GM19193 (cell line): ENCODE results near the gene ADAMTS2.

ENCODE experiments used
- POLR2A ChIP-seq: IDR thresholded peaks from 4 replicates; pipeline ENCODE4 v1.6.1; 2011; ENCODE audit not compliant: insufficient read depth, insufficient read length; ENCODE audit errors: extremely low read depth

ADAMTS2 gene

DNA sequence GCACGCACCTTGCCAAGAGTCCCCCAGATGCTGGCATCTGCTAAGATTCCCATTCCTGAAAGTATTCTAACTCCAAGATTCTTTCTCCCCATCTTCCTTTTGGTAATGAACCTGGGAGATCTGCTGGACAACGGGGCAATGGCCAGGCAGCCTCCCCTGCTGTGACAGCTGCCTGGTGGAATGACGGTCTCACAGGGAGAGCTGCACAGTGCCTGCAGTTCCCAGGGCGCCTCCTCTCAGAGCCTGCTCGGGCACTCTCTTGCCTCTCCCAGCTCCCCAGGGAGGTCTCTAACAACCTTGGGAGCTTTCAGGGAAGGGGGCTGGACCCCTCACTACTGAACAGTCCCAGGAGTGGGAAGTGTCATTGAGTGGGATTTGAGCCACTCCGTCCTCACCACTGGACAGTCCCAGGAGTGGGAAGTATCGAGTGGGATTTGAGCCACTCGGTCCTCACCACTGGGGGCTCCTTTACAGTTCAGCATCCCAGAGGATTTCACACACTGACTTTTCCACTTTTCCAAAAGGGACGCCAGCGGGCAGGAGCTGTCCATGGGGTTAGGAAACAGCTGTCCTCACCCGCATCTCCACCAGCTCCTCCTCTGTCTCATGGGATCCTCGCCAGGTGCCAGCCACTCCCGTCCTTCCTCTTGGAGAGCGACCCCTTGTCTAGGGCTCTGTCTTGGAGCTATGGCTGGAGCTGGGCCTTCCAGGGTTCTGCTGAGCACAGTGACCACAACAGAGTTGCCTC is 65.7 kb downstream of the ADAMTS2 start:
- no peak for TF ChIP-seq POLR2A

DNA sequence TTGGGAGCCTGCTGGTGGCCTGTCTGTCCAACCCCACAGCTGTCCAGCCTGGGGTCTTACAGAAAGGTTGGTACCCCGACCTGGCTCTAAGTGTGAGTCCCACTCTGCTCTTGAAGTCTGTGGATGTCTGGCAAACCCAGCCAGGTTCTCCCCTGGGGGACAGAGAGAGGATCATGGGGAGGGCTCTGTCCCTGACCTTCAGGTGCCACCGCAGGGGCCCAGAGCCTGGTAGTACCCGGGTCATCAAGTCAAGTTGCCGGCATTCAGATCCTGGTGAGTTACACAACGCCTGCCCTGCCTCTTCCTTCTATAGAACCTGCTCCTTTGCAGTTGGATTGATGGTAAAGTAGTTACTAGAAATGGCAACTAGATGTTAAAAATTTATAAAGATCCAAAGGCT is 66.7 kb downstream of the ADAMTS2 start:
- TF ChIP-seq POLR2A, result no peak

DNA sequence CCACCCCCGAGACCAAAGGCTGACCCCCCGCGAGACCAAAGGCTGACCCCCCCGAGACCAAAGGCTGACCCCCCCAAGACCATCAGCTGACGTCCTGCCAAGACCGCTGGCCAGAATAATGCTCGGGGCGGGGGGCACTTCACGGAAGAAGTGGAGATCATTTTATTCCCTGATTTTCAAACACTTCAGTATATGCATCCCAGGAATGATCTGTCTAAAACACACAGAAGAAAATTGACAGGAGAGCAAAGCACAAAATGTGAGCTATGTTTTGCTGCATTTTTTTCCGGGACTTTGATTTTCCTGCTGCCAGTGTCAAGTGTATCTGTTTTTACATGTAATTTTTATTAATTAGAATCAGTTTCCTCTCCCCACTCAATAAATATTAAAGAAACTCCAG is 67.1 kb downstream of the ADAMTS2 start:
- TF ChIP-seq POLR2A, result no peak

DNA sequence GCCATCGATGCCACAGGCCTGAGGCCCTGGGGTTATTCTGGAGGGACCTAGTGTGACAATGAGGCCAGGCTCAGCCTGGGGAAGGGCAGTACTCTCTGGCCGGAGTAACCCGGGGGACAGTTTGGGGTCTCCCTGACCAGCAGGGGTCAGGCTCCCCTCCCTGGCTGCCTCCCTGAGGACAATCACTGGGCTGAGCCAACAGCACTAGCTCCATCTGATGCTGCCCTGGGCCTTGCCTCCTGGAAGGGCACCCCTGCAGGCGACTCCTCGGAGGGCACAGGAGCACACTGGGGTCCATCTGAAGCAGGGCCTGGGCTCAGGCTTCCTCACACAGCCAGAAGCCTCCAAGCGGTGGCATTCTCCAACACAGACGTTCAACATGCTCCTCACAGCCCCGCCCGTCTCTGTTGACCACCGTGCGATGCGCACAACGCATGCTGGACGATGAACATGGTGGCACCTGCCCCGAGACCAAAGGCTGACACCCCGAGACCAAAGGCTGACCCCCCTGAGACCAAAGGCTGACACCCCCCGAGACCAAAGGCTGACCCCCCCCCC is 68.3 kb downstream of the ADAMTS2 start:
- no peak for TF ChIP-seq POLR2A

DNA sequence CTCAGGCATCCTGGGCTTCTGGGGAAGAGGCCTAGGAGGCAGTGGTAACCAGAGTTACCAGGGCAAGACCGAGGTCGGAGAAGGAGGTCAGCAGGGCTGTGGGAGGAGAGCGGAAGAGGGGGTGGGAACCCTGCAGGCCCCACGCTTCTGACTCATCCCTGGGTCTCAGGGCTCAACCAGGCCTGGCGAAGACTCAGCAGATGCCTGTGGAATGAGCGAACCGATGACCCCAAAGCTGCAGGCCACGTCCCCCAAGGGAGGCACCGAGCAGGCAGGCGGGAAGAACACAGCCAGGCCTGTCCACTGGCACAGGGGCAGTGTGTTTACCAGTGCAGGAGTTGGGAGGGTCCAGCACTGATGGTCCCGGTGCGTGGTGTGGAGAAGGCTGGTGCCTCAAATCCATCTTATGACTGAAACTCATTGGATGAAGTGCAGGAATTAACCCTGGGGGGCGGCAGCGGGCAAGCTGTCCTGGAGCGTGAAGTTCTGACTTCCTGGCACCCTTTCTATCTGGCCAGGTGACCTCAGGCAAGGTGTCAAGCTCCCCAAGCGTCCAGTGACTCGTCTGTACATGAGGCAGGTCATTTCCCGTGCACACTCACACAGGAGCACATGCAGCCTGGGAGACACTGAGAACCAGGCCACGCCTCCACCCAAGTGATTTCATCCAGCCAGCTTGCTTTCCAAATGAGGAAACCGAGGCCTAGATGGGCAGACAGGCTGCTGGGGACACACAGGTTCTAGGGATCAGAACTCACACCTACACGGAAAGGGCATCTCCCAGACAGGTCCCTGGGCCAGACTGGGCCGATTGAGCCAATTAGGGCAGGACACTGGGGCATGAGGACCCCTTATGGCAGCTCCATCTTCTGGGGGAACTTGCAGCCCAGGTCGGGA is 69.1 kb downstream of the ADAMTS2 start:
- TF ChIP-seq POLR2A, result no peak

DNA sequence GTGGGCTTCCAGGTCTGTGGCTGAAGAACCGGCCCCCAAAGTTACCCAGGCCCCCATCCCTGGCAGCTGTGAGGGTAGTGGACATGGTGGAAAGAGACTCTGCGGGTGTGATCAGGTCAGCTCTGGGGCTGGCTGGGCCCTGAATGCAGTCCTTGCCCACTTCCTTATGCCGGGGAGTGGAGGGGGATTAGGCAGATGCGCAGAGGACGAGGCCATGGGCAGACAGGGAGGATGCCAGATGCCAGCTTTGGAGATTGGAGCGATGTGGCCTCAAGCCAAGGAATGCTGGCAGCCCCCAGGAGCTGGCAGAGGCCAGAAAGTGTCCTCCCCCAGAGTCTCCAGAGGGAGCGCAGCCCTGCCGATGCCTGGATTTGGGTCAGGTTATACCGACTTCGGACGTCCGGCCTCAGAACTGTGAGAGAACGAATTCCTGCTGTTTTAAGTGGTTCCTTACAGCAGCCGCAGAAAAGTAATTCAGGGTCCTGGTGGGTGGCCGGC is 69.8 kb downstream of the ADAMTS2 start:
- TF ChIP-seq POLR2A, result no peak

DNA sequence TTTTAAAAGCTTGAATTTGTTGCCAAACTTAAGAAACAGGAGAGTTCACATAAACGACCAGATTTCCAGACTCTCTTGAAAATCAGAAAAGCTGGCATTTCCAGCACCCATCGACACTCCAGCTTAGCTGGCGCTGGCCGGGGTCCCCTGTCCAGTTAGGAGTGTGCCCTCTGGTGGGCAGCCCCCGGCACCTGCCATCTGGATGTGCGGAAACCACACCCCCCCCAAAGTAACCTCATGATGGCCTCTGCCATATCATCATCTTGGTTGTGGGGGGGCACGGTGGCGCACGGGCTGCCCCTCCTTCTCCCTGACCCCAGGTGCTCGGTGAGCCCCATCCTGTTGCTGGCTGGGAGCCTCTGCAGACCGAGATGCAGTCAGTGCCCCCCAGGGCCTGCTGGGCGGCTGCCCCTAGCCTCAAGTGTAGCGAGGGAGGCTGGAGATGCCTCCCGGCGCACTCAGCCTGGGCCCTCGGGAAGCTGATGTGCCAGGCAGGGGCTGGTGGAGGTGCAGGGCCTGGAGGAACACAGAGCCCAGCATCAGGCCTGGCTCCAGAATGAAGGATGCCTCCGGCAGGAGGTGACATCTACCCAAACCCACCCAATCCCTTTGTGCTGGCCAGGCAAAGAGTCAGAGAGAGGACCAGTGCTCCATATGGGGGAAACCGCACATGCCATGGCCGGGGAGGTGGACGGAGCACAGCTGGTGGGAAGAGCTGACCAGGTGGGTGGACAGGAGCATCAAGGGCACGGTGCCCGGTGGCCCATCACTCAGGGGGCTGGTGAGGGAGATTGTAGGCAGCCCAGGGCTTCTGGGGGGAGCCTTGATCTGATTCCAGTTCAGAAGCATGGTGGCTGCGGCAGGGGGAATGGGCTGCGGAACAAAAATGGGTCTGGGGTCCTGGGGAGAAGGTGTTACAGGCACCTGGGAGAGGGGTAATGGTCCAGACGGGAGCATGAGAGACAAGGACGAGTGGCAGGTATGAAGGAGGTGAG is 70.6 kb downstream of the ADAMTS2 start:
- TF ChIP-seq POLR2A, result no peak

DNA sequence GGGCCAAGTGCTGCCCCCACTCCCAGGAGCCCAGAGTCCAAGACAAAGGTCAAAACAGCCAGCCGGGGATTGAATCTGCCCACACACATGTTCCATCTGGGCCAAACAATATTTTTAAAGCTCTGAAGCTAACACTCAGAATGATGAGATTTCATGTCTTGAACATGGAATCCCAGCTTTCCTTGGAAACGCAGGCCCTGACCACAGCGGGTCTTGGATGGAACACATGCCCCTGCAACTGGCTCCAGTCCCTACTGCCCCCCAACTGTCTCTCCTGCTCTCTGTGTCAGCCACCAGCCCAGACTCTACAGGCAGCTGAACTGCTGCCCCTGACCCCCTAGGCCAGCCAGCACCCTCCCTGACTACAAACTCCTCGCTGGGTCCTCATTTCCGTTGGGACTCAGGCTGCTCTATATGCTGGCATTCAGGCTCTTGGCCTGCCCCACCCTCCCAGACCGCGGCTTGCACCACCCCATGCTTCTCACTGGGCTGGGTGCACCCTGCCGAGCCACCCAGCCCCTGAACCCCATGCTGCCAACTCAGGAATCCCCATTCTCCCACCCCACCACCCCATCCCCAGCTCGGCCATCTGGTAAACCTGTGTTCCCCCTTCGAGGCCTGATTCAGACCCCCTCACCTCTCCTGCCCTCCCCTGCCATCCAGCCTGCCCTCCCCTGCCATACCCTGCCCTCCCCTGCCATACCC is 71.7 kb downstream of the ADAMTS2 start:
- no peak for TF ChIP-seq POLR2A

DNA sequence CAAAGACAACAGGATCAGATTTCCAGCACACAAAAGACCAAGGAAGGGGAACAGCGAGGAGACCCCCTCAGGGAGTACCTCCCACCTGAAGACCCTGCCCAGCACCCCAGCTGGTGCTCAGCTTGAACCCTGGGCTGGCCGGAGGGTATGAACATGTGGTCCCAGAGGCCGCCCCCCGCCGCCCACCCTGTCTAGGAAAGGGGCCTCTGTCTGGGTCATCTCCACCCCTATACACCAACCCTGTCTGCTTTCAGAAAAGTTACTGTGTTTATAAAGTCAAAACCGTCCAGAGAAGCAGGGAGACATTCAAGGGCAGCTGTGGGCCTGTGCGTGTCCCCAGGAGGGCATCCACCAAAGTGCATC is 72.2 kb downstream of the ADAMTS2 start:
- TF ChIP-seq POLR2A, result no peak

DNA sequence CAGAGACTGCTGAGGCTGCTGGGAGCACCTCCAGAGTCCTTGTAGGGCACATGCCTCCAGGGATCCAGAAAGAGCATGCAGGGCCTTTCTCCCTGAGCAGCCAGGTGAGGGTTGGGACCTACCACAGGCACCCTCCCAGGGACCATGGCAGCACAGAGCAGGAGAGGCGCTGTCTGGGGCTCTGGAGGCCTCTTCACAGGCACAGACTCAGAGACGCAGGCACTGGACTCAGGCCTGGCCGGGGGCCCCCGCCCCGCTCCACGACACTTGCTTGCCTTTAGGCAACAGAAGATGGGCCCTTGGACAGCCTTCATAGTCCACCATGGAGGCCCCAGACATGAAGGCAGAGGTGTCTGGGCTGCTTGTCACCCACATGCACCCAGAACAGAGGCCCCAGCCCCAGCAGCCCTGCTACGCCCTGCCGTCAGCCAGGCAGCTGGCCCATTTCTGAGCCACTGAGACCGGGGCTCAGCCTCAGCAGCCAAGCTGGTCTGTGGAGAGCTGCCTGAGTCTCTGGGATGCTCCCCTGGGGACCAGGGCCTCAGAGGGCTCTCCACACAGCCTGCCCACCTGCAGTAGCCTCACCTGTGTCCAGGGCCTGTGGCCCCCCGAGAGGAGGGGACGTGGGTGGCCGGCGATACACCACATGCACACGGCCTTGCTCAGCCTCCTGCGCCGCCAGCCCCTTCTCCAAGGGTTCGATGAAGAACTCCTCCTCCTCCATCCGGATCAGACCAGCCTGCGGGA is 72.8 kb downstream of the ADAMTS2 start:
- TF ChIP-seq POLR2A, result no peak

DNA sequence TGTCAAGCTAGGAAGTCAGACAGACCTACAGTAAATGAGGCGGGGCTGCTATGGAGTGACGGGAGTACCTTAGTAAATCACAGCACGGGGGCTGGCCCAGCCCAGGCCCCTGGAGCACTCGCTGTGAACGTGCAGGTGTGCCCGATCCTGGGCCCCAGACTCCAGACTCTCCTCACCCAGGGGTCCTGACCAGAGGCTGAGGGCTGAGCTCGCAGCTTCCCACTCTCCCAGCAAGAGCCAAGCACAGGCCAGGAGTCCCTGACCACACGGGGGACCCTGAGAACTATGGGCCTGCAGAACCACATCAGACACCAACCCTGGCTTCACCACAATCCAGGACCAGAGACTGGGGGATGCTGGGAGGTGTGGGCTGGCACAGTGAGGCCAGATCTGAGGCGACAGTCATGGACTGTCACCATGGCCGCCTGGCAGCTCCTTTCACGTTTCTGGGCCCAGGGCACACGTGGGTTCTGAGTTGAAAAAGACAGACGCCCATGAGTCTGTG is 73.4 kb downstream of the ADAMTS2 start:
- TF ChIP-seq POLR2A, result no peak

DNA sequence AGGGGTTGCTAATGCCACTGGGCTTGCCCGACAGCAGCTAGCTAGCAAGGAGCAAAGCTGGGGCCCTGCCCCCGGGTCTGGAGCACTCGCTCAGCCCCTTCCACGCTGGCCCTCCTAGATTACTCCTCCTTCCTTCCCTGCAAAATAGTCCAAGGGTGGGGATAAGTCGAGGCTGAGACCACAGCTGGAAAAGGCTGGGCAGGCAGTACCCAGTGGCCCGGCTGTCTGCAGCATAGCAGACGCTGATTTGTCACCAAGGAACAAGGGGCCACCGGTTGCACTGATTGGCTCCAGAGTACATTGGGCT is 73.9 kb downstream of the ADAMTS2 start:
- no peak for TF ChIP-seq POLR2A
